Measurements from ENCODE around the gene KDM5C. TPM values are rescaled to one million over a fixed set of nuclear protein-coding genes. Genes with fewer than 3 reads are reported as not detected.

Gene KDM5C
- total and polyA plus RNA-seq, 2 of the 8 experiments (the other 6 are each of a cell fraction or from before 2014, with no cell fraction given) = 42.4 to 82.2 TPM

DNA sequence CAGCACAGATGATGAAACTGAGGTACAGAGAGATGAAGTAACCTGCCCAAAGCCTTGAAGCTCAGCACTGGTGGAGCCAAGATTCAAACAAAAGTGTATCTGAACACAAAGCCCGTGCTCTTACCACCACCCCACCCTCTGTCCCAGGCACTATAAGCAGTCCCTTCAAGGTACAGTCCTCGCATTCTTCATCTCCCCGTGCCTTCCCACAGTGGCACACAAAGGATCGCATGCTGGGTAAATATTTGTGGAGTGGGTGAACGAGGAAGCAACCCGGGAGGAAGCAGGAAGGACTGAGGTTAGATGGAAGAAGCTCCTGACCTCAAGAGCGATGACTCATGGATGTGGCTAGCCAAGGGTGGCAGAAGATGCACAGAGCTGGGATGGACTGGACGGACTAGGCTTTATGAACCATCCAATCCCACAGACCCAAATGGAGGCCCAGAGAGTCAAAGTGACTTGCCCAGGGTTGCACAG is 37.9 kb upstream of the KDM5C start:
- no peaks in the 10 kb centered on the region for H3K23me2 ChIP-seq (ENCODE audit: low read depth, low read length)
- H3K4me1 ChIP-seq (replicated peaks in 1 of 4; ENCODE audit: control insufficient read depth in 3 of 4, insufficient read depth in 4 of 4, low read length in 3 of 4) = no peaks in the 10 kb centered on the region
- TF ChIP-seq KDM1A (IDR thresholded peaks at IDR 0.05; ENCODE audit: borderline replicate concordance, low read length) (no peak), JUN (IDR thresholded peaks at IDR 0.05; ENCODE audit: low read depth, low read length) (no peak), MAFK (IDR thresholded peaks at IDR 0.05; ENCODE audit: low read depth, low read length) (no peak), SP1 (IDR thresholded peaks at IDR 0.05; ENCODE audit: low read depth, low read length) (no peak), SRF (IDR thresholded peaks at IDR 0.05; ENCODE audit: low read depth, low read length) (no peak), POLR2A (IDR thresholded peaks at IDR 0.05; ENCODE audit: control extremely low read depth in 1 of 2, low read depth in 2 of 2, low read length in 2 of 2) (no peak)
- H3K56ac ChIP-seq (replicated peaks; ENCODE audit: insufficient read length, low read depth, low read length) = no peak overlapping the region
- WGBS, 2 experiments (ENCODE audit: extremely low coverage in 1 of 2, insufficient coverage in 1 of 2, insufficient read length in 1 of 2, insufficient replicate concordance in 2 of 2, low coverage in 1 of 2, low lambda C conversion rate in 2 of 2, missing lambda C conversion rate in 1 of 2) = 91% methylated on average over 8 of the region's 8 CpGs; no CpG with 5 or more reads in 1 of the 2 experiments
- H2BK5ac ChIP-seq (ENCODE audit: low read depth, low read length) = no peak overlapping the region
- no peak overlapping the region for H2AK5ac ChIP-seq (ENCODE audit: low read depth, low read length)
- peaks cover 0 to 1% of the 10 kb centered on the region in 2 experiments for H4K20me1 ChIP-seq (replicated peaks in 1 of 2; ENCODE audit: control insufficient read depth in 1 of 2, insufficient read depth in 2 of 2, low read length in 2 of 2)
- no peaks in the 10 kb centered on the region; the same call in 1 of the 2 replicates for H3K79me1 ChIP-seq (ENCODE audit: low read depth, low read length)
- no peaks in the 10 kb centered on the region for H3K9me3 ChIP-seq (ENCODE audit: insufficient read depth in 2 of 2, low read depth in 1 of 2, low read length in 1 of 2)
- no peaks in the 10 kb centered on the region for H3K36me3 ChIP-seq (ENCODE audit: control insufficient read depth in 2 of 4, insufficient read depth in 4 of 4, low read length in 3 of 4)
- H3K27me3 ChIP-seq (replicated peaks in 1 of 4; ENCODE audit: control insufficient read depth in 3 of 4, extremely low read depth in 1 of 4, insufficient read depth in 3 of 4, low read length in 3 of 4) = no peaks in the 10 kb centered on the region
- H4K8ac ChIP-seq (ENCODE audit: extremely low read depth, insufficient read depth, low read length) = no peak overlapping the region
- no peak overlapping the region for H3K9ac ChIP-seq (replicated peaks in 1 of 4; ENCODE audit: extremely low read depth in 1 of 4, low read depth in 3 of 4, low read length in 3 of 4)
- H2BK15ac ChIP-seq (ENCODE audit: low read length) = no peak overlapping the region
- no peak overlapping the region for H3K4me2 ChIP-seq (ENCODE audit: insufficient read depth in 1 of 2, low read depth in 2 of 2, low read length in 2 of 2)
- H2BK120ac ChIP-seq (replicated peaks; ENCODE audit: low read depth, low read length) = no peak overlapping the region
- H2BK12ac ChIP-seq (ENCODE audit: low read depth, low read length) = no peak overlapping the region
- H3K18ac ChIP-seq (ENCODE audit: extremely low read depth, low read length) = no peak overlapping the region
- ChIA-PET POLR2A (ENCODE audit: partially characterized antibody) (interaction anchor here (0.9 kb wide), 1 partner anchor 160 kb away, joined by 4 read pairs; the partner anchor contains the start of genes RIBC1 and SMC1A), CTCF (ENCODE audit: partially characterized antibody) (interaction anchor here (1.1 to 1.4 kb wide), 2 partner anchors 18 to 21 kb away, joined by 3 to 4 read pairs; partner anchors contain the start of gene IQSEC2)
- H2AFZ ChIP-seq (ENCODE audit: low read length) = no peak overlapping the region
- H3K23ac ChIP-seq (ENCODE audit: insufficient read length) = no peak overlapping the region
- H4K91ac ChIP-seq (replicated peaks; ENCODE audit: insufficient read length, low read length) = no peak overlapping the region
- H3K79me2 ChIP-seq (ENCODE audit: control insufficient read depth in 1 of 2, insufficient read depth in 2 of 2, low read length in 2 of 2) = no peaks in the 10 kb centered on the region
- H3K27ac ChIP-seq (ENCODE audit: low read depth, low read length) = no peak overlapping the region
- no peak overlapping the region for H2BK20ac ChIP-seq (ENCODE audit: low read length)
- H4K5ac ChIP-seq (ENCODE audit: insufficient read length, low read depth, low read length) = no peak overlapping the region
- H3K4me3 ChIP-seq (ENCODE audit: extremely low read depth in 1 of 4, insufficient read depth in 2 of 4, low read depth in 3 of 4, low read length in 4 of 4) = no peak overlapping the region
- no peak overlapping the region for H3K4ac ChIP-seq (replicated peaks; ENCODE audit: insufficient read length, low read depth, low read length)
- FAIRE-seq (no peak), DNase-seq (ENCODE audit: low read depth in 1 of 2, low spot score in 2 of 2) (no peak)
- H3K14ac ChIP-seq (ENCODE audit: insufficient read length) = no peak overlapping the region

Measured in H1 (cell line).